DMS53 treated with DMSO at 0.1 percent for 48 hours (cell line): ENCODE results near the gene RAB36.
A peak's percentile ranks its signal among the peaks of the same experiment; 100 is the strongest.

ENCODE experiments used
- DNase-seq: peaks from one replicate; lab custom pipeline; 2025; ENCODE audit not compliant: unreplicated experiment; lab: John Stamatoyannopoulos, UW

RAB36 gene

DNA sequence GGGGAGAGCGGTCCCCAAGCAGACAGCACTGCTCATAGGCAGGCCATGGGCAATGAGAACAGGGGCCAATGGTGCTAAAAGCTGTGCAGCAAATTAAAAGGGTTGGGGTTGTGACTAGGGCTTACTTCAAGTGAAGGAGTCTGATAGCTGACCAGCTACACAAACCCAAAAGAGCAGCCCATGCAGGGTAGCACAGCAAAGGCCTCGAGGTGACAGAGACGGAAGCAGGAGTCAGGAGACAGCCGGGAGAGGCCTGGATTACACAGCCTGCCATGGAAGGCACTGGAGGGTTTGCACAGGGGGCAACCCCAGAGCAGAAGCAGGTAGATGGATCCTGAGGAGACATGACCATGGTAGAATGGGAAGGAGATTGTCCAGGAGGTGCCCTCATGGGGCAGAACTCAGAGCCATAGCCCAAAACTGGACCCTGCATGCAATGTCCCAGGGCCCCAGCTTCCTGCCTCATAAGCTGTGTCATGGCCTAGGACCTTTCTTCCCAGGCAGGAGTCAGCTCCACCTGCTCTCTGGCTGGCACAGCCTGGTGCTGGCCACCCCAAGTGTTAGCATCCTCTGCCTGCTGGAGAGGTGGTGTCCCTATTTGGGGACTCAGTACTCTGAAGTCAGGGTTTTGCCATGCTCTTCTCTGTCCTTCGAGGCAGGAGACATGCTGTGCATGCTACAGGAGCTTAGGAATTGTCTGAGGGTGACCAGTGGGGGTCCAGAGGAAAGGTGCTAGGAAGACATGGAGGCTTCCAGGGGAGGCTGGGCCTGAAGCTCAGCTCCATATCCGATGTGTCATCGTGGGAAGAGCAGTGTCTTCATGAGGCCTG is 36.8 kb upstream of the RAB36 start:
- DNase-seq: no peak

DNA sequence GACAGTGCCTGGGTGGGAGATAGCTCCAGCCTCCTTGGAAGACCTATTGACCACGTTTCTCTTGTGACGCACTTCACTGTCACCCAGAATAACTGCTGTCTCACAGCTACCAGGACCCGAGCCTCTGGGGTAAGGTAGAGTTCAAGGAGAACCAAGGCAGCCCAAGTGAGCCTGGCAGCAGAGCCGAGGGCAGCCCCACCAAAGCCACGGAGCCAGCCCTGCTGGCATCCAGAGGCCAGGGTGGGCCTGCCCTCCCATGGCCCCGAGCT is 36.3 kb upstream of the RAB36 start:
- DNase-seq: no peak

DNA sequence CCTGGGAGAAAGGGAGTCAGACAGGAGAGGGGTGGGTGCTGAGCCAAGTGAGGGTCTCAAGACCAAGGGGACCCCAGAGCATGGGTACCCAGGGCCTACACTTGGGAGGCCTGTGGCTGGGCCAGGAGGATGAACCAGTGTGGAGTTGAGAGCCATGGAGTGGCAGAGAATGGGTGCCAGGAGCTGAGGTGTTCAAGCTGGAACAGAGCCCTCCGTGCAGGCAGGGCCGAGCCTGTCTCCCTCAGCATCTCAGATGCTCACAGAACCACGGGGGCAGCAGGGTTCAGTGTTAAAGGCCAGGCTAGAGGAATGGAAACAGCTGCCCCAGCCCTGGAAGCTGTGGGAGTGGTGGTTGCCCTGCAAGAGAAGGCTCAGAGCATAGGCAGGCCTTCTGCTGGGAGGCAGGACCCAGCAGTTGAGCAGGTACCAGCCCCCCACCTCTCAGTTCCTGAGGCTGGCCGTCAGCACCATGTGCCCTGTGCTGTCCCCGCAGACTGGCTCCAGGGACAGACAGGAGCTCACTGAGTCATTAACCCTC is 35.8 kb upstream of the RAB36 start:
- no peak for DNase-seq

- DNase-seq: peak; percentile 11
Observed at GRCh38 chr22:23110190-23110921, 34.9 kb upstream of the RAB36 start.

DNA sequence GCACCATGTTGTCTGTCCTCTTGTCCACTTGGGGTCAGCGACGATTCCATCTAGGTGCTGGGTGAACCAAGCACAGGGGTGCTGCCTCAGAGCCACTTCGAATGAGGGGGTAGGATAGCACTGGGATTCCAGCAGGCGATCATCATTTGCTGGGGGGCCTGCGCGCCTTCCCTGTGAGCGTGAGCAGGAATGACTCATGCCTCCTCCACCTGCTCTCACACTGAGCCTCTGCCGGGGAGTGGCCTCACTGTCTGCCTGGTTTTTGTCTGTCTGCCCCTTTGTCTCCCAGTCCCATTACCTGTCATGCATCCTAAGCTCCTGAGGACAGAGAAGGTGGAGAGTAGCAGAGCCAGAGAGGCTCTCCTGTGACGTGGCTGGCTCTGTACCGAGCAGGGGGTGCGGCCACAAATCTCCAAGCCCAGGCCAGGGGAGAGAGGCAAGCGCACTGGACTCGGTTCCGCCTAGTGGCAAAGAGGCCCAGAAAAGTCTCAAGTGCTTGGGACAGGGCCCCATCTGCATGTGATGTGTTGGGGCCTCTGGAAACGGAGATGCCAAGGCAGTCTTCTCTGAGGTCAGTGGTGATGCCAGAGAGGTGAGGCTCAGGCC is 34.3 kb upstream of the RAB36 start:
- peak; percentile 57 for DNase-seq

DNA sequence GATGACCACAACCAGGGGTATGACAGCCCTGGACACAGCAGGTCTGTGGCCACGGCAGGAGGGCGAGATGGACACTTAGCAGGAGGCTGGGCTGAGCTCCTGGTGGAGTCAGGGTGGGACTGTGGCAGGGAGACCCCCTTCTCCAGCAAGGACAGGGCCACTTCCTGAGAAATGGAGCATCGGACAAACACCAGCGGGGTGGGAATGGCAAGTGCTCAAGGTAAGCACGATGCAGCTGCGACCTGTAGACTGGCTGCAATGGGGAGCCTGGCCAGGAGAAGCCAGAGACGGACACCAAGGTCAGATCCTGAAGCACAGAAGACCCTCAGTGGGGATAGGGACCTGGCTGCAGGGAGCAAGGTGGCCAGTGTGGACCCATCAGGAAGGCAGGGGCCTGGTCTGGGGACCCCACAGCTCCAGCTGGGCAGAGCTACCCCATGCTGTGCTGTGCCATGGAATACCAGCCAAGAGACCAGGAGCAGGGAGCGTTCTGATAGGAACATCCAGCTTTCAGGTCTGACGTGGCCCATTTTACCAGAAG is 32.7 kb upstream of the RAB36 start:
- no peak for DNase-seq

DNA sequence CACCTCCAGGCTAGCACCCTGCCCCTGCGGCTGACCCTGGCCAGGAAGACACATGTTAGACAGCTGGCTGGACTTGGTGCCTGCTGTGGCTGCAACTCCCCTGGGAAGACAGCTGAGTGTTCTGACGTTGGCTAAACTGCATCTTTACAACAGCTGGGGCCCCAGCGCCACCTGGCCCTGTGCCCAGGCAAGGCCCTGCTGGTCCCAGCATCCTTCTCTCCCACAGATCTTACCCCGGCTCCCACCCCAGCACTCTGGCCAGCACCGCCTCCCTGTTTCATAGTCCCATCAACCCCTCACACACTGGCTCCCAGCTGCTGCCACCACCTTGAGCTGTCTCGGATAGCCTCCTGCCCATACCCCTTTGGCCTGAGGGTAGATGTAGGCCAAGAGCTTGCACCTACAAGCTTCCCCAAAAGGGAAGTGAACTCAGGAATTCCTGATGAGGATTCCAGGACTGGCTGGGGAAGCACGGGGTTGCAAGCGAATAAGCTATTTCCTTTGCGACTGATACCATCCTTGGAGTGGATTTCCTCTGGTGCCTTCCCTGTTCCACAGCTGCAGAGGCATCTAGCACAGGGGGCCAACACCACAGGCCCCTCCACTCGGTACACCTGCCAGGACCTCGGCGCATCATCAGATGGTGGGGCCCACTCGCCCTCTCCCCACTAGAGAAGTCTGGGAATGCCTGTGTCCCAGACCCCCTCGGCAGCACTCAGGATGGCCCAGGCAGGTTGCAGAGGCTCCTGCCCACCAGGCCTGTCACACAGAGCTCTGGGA is 32.0 kb upstream of the RAB36 start:
- DNase-seq: no peak

DNA sequence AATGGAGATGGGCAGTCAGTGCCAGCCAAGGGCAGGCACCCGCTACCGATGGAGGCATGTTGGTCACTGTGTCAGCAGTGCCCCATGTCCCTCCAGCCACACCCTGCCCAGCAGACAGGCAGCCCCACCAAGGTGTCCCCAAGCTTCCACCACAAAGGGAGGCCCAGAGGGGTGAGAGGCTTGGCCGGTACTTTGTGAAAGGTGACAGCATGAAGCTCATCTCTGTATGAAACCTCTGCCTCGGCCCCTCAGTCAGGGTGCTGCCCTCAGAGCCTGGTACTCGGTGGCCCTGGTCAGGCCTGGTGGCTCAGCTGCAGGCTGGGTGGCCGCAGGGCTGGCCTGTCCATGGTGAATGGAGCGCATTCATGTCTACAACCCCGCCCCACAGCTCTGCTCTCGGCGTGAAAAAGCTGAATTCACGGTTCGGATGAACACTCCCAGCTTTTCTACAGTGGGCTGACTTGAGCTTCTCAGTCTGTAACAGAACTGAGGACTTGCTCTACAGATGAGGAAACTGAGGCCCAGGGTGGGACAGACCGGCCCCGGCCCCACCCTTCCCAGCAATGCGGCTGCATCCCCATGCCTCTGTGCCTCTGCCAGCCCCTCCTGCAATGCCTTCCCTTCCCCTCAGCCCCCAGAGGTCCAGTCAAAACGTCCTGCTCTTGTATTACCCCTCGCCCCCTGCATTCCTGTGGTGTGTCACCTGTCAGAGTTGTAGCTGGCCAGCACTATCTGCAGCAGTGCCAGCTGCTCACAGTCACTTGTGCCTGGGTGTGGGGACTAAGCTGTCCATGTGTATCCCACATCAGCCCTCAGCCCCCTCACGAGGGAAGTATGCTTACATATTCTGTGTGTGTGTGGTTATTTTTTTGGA is 31.2 kb upstream of the RAB36 start:
- no peak for DNase-seq

- DNase-seq: no peak
Observed at GRCh38 chr22:23114721-23115020, 30.6 kb upstream of the RAB36 start.

- DNase-seq: no peak
Observed at GRCh38 chr22:23115369-23115768, 29.9 kb upstream of the RAB36 start.

DNA sequence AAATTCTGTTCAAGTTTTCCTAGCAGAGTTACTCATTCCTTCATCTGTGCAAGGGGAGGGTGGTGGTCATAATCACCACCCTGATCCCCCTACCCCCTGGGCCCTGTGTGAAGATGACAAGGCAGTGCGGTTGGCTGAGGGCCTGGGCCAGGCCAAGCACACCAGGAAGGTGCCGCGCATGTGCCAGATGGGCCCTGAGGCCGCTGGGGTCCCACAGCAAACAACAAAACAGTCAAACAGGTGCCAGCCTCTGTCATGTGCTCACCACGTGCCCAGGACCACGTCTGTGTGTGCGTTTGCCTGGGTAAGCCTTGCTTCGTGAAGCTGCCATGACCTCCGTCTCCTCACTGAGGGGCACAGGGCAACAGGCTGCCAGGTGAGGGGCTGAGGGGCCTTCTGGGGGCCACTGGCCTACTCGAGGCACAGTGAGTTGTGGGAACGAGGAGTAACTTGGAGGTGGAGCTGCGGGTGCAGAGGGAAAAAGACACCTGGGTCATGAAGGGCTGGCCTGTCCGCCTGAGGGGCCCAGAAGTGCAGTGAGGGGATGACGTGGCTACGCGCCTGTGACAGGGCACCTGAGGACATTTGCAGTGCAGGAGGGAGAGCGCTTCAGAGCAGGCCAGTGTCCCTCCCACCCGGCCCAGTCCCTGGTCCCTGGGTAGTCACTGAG is 29.3 kb upstream of the RAB36 start:
- DNase-seq: no peak

GRCh38 chr22:23116506-23117263 is 28.6 kb upstream of the RAB36 start:
- no peak for DNase-seq

DNA sequence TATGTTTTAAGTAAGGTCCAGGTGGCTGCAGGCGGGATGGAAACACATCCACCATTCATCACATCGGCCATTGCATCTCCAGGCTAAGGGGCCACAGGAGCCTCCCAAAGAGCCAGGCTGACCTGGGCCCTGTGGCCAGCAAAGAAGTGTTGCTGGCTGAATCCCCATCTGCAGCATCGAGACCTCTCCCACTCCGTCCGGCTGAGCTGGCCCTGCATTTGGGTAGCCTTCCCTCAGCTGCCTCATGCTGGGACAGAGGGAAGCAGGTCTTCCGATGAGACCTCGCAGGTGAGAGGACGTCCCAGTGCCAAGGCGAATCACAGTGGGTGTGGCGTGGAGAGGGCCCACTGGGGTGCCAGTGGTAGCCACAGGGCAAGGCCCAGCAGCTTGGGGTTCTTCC is 28.0 kb upstream of the RAB36 start:
- DNase-seq: no peak

GRCh38 chr22:23117891-23118646 is 27.2 kb upstream of the RAB36 start:
- no peak for DNase-seq

GRCh38 chr22:23118647-23119493 is 26.4 kb upstream of the RAB36 start:
- DNase-seq: no peak

- DNase-seq: no peak
Observed at GRCh38 chr22:23119494-23120414, 25.5 kb upstream of the RAB36 start.
